ENCODE results near the gene SPTLC2.
A peak's percentile ranks its signal among the peaks of the same experiment; 100 is the strongest.

The SPTLC2 gene

DNA sequence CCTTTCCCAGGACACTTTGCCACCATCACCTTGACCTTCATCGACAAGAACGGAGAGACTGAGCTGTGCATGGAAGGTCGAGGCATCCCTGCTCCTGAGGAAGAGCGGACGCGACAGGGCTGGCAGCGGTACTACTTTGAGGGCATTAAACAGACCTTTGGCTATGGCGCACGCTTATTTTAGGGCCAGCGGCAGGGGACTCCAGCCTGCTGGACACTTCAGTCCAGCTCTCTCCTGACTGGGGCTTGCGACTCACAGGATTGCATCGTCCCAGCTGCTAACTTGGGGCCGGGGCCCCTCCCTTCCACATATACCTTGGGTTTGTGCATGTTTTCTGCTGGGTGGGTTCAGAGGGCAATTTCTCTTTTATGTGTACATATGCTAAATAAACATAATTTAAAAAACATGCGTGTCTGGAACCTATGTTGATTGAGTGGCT lies 147.4 kb downstream of the SPTLC2 start (continued):
- TF ChIP-seq TSHZ2 (CRISPR knock-in tag; IDR thresholded peaks at IDR 0.05) (no peak), ZFP30 (CRISPR knock-in tag; IDR thresholded peaks at IDR 0.05) (no peak), TCF4 (CRISPR knock-in tag; IDR thresholded peaks at IDR 0.05; ENCODE audit: borderline replicate concordance) (no peak), BACH2 (CRISPR knock-in tag; IDR thresholded peaks at IDR 0.05; ENCODE audit: borderline replicate concordance) (no peak), ZC3H10 (CRISPR knock-in tag; IDR thresholded peaks at IDR 0.05) (no peak), ZNF70 (CRISPR knock-in tag; IDR thresholded peaks at IDR 0.05) (no peak), ZNF8 (CRISPR knock-in tag; IDR thresholded peaks at IDR 0.05) (no peak), OSR1 (CRISPR knock-in tag; IDR thresholded peaks at IDR 0.05) (no peak), POU6F1 (CRISPR knock-in tag; IDR thresholded peaks at IDR 0.05; ENCODE audit: borderline replicate concordance, low read depth) (no peak), ESRRG (CRISPR knock-in tag; IDR thresholded peaks at IDR 0.05) (no peak)
- TF ChIP-seq, protein P1, sequence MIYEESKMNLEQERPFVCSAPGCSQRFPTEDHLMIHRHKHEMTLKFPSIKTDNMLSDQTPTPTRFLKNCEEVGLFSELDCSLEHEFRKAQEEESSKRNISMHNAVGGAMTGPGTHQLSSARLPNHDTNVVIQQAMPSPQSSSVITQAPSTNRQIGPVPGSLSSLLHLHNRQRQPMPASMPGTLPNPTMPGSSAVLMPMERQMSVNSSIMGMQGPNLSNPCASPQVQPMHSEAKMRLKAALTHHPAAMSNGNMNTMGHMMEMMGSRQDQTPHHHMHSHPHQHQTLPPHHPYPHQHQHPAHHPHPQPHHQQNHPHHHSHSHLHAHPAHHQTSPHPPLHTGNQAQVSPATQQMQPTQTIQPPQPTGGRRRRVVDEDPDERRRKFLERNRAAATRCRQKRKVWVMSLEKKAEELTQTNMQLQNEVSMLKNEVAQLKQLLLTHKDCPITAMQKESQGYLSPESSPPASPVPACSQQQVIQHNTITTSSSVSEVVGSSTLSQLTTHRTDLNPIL (CRISPR knock-in tag; IDR thresholded peaks at IDR 0.05; ENCODE audit: low read depth): no peak

DNA sequence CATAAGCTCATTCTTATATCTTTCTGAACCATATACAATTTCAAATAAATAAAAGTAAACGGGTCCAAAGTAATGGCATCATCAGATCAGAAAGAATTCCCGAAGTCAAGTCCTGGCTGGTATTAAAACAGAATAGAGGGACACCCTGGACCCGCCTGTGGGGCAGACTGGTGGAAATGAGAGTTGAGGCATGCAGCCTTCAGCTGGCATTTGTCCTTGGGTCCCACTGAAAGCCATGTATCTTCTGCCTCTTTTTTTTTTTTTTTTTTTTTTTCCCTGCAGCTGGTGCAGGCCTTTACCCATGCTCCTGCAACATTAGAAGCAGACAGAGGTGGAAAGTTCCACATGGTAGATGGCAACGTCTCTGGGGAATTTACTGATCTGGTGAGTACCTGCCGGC lies 148.6 kb downstream of the SPTLC2 start:
- TF ChIP-seq CSRNP3 (CRISPR knock-in tag; IDR thresholded peaks at IDR 0.05): no peak
- no peak for TF ChIP-seq ESRRG (CRISPR knock-in tag; IDR thresholded peaks at IDR 0.05)
- no peak for TF ChIP-seq RARB (CRISPR knock-in tag; IDR thresholded peaks at IDR 0.05)
- no peak for TF ChIP-seq SNAI2 (CRISPR knock-in tag; IDR thresholded peaks at IDR 0.05)
- no peak for TF ChIP-seq ZFP30 (CRISPR knock-in tag; IDR thresholded peaks at IDR 0.05)
- TF ChIP-seq PPARA (CRISPR knock-in tag; IDR thresholded peaks at IDR 0.05; ENCODE audit: borderline replicate concordance): no peak
- ATAC-seq: no peak

DNA sequence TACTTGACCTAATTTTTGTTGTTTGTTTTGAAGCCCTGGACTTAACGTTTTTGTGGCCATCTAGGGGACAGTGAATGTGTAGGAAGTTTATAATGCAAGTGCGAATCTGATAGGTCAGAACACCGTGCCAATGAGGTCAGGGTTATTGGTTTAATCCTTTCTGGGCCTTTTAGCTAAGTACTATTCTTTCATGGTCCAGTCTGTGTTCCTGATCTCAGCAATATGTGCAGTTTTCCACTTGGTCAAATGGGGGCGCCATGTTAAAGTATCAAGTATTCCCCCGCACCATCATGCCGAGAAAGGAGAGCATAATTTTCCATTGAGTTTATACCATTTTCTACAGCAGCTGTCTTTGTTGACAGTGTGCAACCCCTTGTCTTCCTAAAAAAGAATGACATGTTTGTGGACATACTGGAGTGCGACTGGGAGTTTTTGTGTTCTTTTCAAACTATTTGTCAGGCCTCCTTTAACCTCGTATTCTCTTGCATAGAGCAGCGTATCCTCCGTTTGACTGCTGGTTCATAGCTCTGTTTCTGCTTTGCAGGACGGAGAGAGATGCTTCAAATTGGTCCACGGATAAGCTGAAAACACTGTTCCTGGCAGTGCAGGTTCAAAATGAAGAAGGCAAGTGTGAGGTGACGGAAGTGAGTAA lies 157.2 kb downstream of the SPTLC2 start:
- no peak for TF ChIP-seq CSDC2 (CRISPR knock-in tag; IDR thresholded peaks at IDR 0.05)
- no peak for TF ChIP-seq ZNF70 (CRISPR knock-in tag; IDR thresholded peaks at IDR 0.05)
- TF ChIP-seq TCF4 (CRISPR knock-in tag; IDR thresholded peaks at IDR 0.05; ENCODE audit: borderline replicate concordance): no peak
- TF ChIP-seq ISL1 (CRISPR knock-in tag; IDR thresholded peaks at IDR 0.05): no peak
- no peak for TF ChIP-seq SNAI2 (CRISPR knock-in tag; IDR thresholded peaks at IDR 0.05)
- no peak for TF ChIP-seq GLIS3 (CRISPR knock-in tag; IDR thresholded peaks at IDR 0.05)
- ATAC-seq: peak; percentile 26

DNA sequence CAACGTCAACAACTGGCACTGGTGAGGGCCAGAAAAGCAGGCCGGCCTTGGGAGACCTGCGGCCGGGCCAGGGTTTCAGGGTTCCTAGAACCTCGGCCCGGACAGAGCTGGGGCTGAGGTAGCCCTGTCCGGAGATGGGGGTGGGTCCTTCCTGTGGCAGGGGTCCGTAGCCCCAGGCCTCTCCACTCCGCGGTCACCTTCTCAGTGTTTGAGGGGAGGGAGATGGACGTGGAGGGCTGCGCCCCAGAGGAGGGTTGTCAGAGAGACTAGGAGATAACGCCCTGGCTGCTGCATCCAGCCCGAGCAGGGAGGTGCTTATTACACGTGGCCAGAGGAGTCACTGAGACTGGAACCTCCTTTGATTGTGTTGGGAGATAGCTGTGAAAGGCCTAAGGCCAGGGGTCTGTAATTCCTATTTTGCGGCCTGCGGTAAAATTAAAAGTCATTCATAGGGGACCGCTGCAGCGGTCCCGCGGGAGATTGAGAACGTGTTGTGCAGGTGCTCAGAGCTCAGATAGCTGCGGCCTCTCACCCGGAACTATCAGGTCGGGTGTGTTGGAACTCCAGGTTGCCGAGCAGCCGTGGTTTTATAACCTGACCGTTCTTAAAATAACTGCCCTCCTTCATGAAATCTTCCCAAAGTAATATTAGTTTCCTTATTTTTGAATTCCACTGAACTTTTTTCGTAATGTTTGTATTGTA lies 158.0 kb downstream of the SPTLC2 start:
- no peak for TF ChIP-seq OSR1 (CRISPR knock-in tag; IDR thresholded peaks at IDR 0.05)
- no peak for TF ChIP-seq ZNF70 (CRISPR knock-in tag; IDR thresholded peaks at IDR 0.05)
- no peak for TF ChIP-seq ZFP3 (CRISPR knock-in tag; IDR thresholded peaks at IDR 0.05)
- TF ChIP-seq ESRRG (CRISPR knock-in tag; IDR thresholded peaks at IDR 0.05): no peak
- TF ChIP-seq, protein P1 (CRISPR knock-in tag; IDR thresholded peaks at IDR 0.05; ENCODE audit: low read depth): no peak
- peak; percentile 28 for ATAC-seq
